NB4 (cell line): ENCODE results near the gene NOL6.

Experiments used
- DNase-seq: peaks from one replicate; pipeline ENCODE4 v3.0.0; 2010; ENCODE audit warnings: low read depth
- H3K4me3 ChIP-seq: one replicate; pipeline ENCODE4 v1.5.1; 2011; ENCODE audit warnings: mild to moderate bottlenecking, low read depth, low read length, moderate library complexity
- MYC ChIP-seq: IDR thresholded peaks from 2 replicates; pipeline ENCODE4 v1.6.1; 2011; ENCODE audit warnings: low read depth, low read length
- POLR2A ChIP-seq: IDR thresholded peaks from 2 replicates; pipeline ENCODE4 v1.6.1; 2011; ENCODE audit warnings: mild to moderate bottlenecking; ENCODE audit not compliant: insufficient read length; ENCODE audit errors: extremely low read depth
- TF ChIP-seq, protein P1 (sequence below): IDR thresholded peaks from 2 replicates; pipeline ENCODE4 v1.6.1; 2011; ENCODE audit warnings: low read depth, low read length
- TF ChIP-seq, protein P2 (sequence below): IDR thresholded peaks from one replicate; pipeline ENCODE4 v1.5.1; 2012; ENCODE audit warnings: low read depth, low read length

The NOL6 gene

GRCh38 chr9:33468797-33469621, 4.7 kb downstream of the NOL6 start:
- H3K4me3 ChIP-seq = no peak overlapping the region
- TF ChIP-seq, protein P1, sequence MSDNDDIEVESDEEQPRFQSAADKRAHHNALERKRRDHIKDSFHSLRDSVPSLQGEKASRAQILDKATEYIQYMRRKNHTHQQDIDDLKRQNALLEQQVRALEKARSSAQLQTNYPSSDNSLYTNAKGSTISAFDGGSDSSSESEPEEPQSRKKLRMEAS = no peak
- TF ChIP-seq POLR2A = no peak
- no peak for TF ChIP-seq MYC
- TF ChIP-seq, protein P2, sequence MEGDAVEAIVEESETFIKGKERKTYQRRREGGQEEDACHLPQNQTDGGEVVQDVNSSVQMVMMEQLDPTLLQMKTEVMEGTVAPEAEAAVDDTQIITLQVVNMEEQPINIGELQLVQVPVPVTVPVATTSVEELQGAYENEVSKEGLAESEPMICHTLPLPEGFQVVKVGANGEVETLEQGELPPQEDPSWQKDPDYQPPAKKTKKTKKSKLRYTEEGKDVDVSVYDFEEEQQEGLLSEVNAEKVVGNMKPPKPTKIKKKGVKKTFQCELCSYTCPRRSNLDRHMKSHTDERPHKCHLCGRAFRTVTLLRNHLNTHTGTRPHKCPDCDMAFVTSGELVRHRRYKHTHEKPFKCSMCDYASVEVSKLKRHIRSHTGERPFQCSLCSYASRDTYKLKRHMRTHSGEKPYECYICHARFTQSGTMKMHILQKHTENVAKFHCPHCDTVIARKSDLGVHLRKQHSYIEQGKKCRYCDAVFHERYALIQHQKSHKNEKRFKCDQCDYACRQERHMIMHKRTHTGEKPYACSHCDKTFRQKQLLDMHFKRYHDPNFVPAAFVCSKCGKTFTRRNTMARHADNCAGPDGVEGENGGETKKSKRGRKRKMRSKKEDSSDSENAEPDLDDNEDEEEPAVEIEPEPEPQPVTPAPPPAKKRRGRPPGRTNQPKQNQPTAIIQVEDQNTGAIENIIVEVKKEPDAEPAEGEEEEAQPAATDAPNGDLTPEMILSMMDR = no peak
- DNase-seq = no peak

DNA sequence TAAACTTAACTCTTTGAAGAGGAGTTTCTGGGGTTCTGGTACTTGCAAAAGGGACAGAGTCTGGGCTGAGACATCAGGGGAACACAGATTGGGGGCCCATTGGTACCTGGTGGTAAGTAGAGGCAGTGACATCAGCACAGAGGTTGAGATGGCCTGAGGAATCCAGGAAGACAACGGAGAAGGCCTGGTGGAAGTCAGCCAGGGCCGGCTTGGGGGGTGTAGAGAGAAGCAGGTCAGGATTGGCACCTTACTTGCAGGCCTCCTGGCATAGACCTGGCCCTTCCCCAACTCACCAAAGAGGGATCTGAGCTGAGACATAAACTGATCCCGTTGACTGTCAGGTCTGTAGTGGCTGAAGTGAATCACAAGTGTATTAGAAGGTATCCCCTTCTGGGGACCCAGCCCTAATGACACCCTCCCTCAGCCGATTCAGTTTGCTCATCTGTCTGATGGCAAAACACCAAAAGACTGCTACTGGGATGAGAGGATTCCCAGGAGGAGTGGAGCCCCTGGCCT, 5.5 kb downstream of the NOL6 start:
- TF ChIP-seq, protein P1 = no peak
- TF ChIP-seq MYC (no peak), POLR2A (no peak)
- TF ChIP-seq, protein P2 = no peak
- no peak overlapping the region for H3K4me3 ChIP-seq
- DNase-seq = no peak

GRCh38 chr9:33467526-33467925, 6.2 kb downstream of the NOL6 start:
- no peak overlapping the region for H3K4me3 ChIP-seq
- DNase-seq = peak; percentile 16
- TF ChIP-seq, protein P2 = no peak
- TF ChIP-seq MYC = no peak
- TF ChIP-seq, protein P1 = no peak
- TF ChIP-seq POLR2A = no peak

GRCh38 chr9:33466565-33467495, 6.9 kb downstream of the NOL6 start:
- H3K4me3 ChIP-seq = no peak overlapping the region
- TF ChIP-seq MYC = no peak
- no peak for TF ChIP-seq POLR2A
- TF ChIP-seq, protein P2 = peak; percentile 100
- TF ChIP-seq, protein P1 = peak; percentile 52; the same call in 1 of the 2 replicates
- DNase-seq = peak; percentile 73
